ENCODE results near the gene HLA-E.
A peak's percentile ranks its signal among the peaks of the same experiment; 100 is the strongest.

DNA sequence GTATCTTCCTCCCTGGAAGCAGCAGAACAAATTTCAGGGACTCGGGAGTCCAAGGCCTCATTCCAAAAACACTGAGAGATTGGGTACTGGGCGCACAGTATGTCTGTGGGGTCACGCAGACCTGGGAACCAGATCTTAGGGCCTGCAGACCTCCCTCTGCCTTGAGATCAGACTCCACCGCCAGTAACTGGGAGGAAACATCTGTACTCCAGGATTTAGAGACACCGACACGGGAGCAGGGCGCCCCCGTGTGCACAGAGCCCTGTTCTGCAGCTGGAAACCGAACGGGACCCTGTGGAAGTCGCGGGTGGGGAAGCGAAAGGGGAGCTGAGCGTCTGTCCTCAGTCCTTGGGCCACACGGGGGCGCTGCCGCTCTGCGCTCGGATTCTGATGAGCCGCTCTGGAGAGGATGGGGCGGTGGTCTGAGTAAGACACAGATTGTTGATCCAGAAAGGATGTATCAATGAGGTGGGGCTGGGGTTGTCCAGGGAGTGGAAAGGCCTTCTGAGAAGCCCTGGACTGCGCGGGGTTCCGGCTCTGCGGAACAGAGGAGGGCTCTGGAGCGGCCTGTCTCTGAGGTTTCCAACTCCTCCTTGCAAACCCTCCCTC is 35.7 kb upstream of the HLA-E start:
- TF ChIP-seq POLR2A (IDR thresholded peaks at IDR 0.05) (no peak), CTCF (IDR thresholded peaks at IDR 0.05) (peak; percentile 8 to 68 (median 39))

Data from vagina (tissue), 2 donors.